Mammary epithelial cell (primary cell): ENCODE results near the gene EXOC2.

Experiments used
- CTCF ChIP-seq, 2 donors: IDR thresholded peaks in 1 of 2; conservative IDR thresholded peaks in 1 of 2; 2 replicates each; pipeline ENCODE4 v1.5.1; 2011 to 2012; ENCODE audit warnings: inconsistent platforms in 2 of 2, low read length in 2 of 2, mild to moderate bottlenecking in 2 of 2, control low read depth in 1 of 2, low read depth in 1 of 2; ENCODE audit not compliant: insufficient read depth in 1 of 2; ENCODE audit errors: extremely low read depth in 1 of 2
- EZH2 ChIP-seq: IDR thresholded peaks from 2 replicates; pipeline ENCODE4 v1.6.1; 2012; ENCODE audit warnings: low read length, inconsistent platforms, borderline replicate concordance

GRCh38 chr6:652865-653264, 40.1 kb downstream of the EXOC2 start:
- TF ChIP-seq CTCF (conservative IDR thresholded peaks at IDR 0.05 in 1 of 2, IDR thresholded peaks at IDR 0.05 in 1 of 2; ENCODE audit: extremely low read depth in 1 of 2, insufficient read depth in 1 of 2, low read depth in 1 of 2, low read length in 2 of 2) (no peak), EZH2 (no peak)
